BJ (cell line): ENCODE measurements around the gene AATK. TPM values are rescaled to one million over a fixed set of nuclear protein-coding genes. Genes with fewer than 3 reads are reported as not detected.

ENCODE experiments used
- CTCF ChIA-PET: fragments of 350-600 bp; formaldehyde crosslinking; extraction: SDS; loops from one replicate; lab custom pipeline; 2021; ENCODE audit warnings: antibody characterized with exemption, inconsistent platforms; lab: Yijun Ruan, JAX
- POLR2A ChIA-PET: fragments of 300-600 bp; sonication (Branson Sonifier 250); formaldehyde crosslinking; extraction: SDS; loops from one replicate; lab custom pipeline; 2021; ENCODE audit warnings: antibody characterized with exemption; lab: Charles Lee
- DNase-seq: peaks from one replicate; pipeline ENCODE4 v3.0.0-alpha.2; 2011; ENCODE audit warnings: low read depth
- H3K27me3 ChIP-seq: 2 replicates; pipeline ENCODE4 v1.6.0; 2011; ENCODE audit warnings: low read length; ENCODE audit not compliant: control insufficient read depth, insufficient read depth
- H3K36me3 ChIP-seq: 2 replicates; pipeline ENCODE4 v1.5.1; 2011; ENCODE audit warnings: low read length; ENCODE audit not compliant: control insufficient read depth, insufficient read depth
- H3K4me3 ChIP-seq: 2 replicates; pipeline ENCODE4 v1.5.1; 2011; ENCODE audit warnings: low read depth, mild to moderate bottlenecking, control low read depth, low read length
- CTCF ChIP-seq: IDR thresholded peaks from 2 replicates; pipeline ENCODE4 v1.5.1; 2011; ENCODE audit warnings: low read depth, mild to moderate bottlenecking, control low read depth, inconsistent platforms, low read length, moderate library complexity; ENCODE audit not compliant: insufficient read depth
- polyA plus RNA-seq: library from polyadenylated mRNA; depleted of rRNA; stranded (reverse); fragments of >200 nt; gene quantifications from 2 replicates; pipeline ENCODE4 v1.2.3, GENCODE V29; 2011

Gene AATK
- polyA plus RNA-seq, 1 experiment, result 0.29 TPM

GRCh38 chr17:81170727-81171494 is 4.9 kb upstream of the AATK start:
- peaks cover 16% of the 10 kb centered on the region for H3K27me3 ChIP-seq
- POLR2A ChIA-PET, result no interaction called here
- CTCF ChIA-PET, result no interaction called here
- no peaks in the 10 kb centered on the region for H3K36me3 ChIP-seq
- no peak overlapping the region for H3K4me3 ChIP-seq
- no peak for DNase-seq
- TF ChIP-seq CTCF, result no peak

GRCh38 chr17:81169870-81170309 is 3.9 kb upstream of the AATK start:
- DNase-seq, result no peak
- no peaks in the 10 kb centered on the region for H3K36me3 ChIP-seq
- H3K4me3 ChIP-seq, result no peak overlapping the region
- peaks cover 19% of the 10 kb centered on the region for H3K27me3 ChIP-seq
- TF ChIP-seq CTCF, result no peak
- ChIA-PET CTCF (no interaction called here), POLR2A (no interaction called here)

- no peak overlapping the region for H3K4me3 ChIP-seq
- ChIA-PET POLR2A (no interaction called here), CTCF (no interaction called here)
- DNase-seq, result no peak
- peaks cover 24% of the 10 kb centered on the region for H3K27me3 ChIP-seq
- H3K36me3 ChIP-seq, result no peaks in the 10 kb centered on the region
- TF ChIP-seq CTCF, result no peak
Observed at GRCh38 chr17:81167638-81168037, 1.6 kb upstream of the AATK start.

GRCh38 chr17:81167194-81167524 is 1.1 kb upstream of the AATK start:
- no peak overlapping the region for H3K4me3 ChIP-seq
- no peaks in the 10 kb centered on the region for H3K36me3 ChIP-seq
- peaks cover 24% of the 10 kb centered on the region for H3K27me3 ChIP-seq
- DNase-seq, result no peak
- ChIA-PET CTCF (no interaction called here), POLR2A (no interaction called here)
- no peak for TF ChIP-seq CTCF

DNA sequence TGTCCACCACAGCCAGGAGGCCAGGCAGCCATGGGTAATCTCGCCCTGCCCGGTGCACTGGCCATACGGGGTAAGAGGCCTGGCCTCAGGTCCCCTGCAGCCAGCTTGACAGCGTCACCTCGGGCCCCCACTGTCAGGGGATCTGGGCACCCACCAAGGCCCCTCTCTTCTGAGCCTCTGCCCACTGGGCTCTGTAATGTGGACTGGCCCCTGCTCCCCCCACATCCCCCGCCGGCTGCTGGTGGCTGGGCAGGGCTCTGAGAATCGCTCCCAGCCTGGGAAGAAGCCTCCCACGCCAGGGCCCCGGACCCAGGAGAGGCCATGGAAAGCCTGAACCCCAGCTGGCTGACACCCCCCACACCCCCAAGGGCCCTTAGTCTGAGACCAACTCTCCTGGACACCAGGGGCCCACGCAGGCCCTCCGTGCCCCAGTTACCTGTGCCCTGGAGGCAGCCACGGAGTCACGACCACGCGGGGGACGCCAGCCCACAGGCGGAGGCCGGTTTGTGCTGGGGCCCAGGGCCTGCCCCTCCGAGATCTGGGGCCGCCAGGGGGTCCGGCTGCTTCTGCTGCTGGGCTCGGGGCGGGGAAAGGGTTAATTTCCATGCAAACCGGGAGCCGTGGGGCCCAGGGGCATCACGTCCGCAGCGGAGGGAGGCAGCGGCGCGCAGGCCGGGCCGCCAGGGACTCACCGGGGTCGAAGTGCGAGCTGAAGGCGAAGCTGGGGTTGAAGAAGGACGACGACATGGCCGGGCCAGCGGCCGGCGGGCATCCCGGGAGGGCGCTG is 582 bp downstream of the AATK start, which contains the start of gene PVALEF:
TSS of gene PVALEF (plus strand) at position 262 of the 787 bp plus-strand sequence. CDS start 15,720 bp downstream, outside the sequence.
- peak within 1 kb of the TSS; percentile 23 for H3K4me3 ChIP-seq
- H3K27me3 ChIP-seq, result peaks cover 24% of the 10 kb centered on the region
- ChIA-PET POLR2A (no interaction called here), CTCF (interaction anchor here (0.8 kb wide), 1 partner anchor 22 kb away, joined by 4 read pairs; no protein-coding TSS in a partner anchor)
- TF ChIP-seq CTCF, result no peak
- DNase-seq, result no peak
- H3K36me3 ChIP-seq, result no peaks in the 10 kb centered on the region
